Kidney (tissue), 14 donors: ENCODE measurements around the gene CYP24A1. TPM values are rescaled to one million over a fixed set of nuclear protein-coding genes. Genes with fewer than 3 reads are reported as not detected.

Experiments used
- DNase-seq, 5 donors: peaks; one replicate each; pipeline ENCODE4 v3.0.0-alpha.2; 2013 to 2020
- FAIRE-seq: peaks from 2 replicates; lab custom pipeline; 2012; peaks lifted over from hg19 to GRCh38; lab: Jason Lieb, UNC
- H3K27ac ChIP-seq, 2 donors: one replicate each; pipeline ENCODE4 v1.7.0; 2013; ENCODE audit warnings: low read depth in 2 of 2, low read length in 2 of 2, inconsistent platforms in 1 of 2
- H3K27me3 ChIP-seq: one replicate; pipeline ENCODE4 v1.7.1; 2013; ENCODE audit warnings: low read length, inconsistent platforms; ENCODE audit not compliant: control insufficient read depth, insufficient read depth
- H3K36me3 ChIP-seq, 3 donors: one replicate each; pipeline versions ENCODE4 v1.7.0 to v1.7.1; 2013; ENCODE audit warnings: low read length in 3 of 3, control low read depth in 1 of 3, inconsistent platforms in 1 of 3; ENCODE audit not compliant: insufficient read depth in 3 of 3, control insufficient read depth in 2 of 3
- H3K4me1 ChIP-seq, 3 donors: one replicate each; pipeline versions ENCODE4 v1.7.0 to v1.7.1; 2013; ENCODE audit warnings: low read length in 3 of 3, inconsistent platforms in 1 of 3, low read depth in 1 of 3; ENCODE audit not compliant: control insufficient read depth in 2 of 3, insufficient read depth in 2 of 3
- H3K4me3 ChIP-seq, 3 donors: one replicate each; pipeline versions ENCODE4 v1.7.0 to v1.8.1; 2013; ENCODE audit warnings: low read length in 3 of 3, control low read depth in 1 of 3, inconsistent platforms in 1 of 3
- H3K9ac ChIP-seq, 3 donors: one replicate each; pipeline versions ENCODE4 v1.7.0 to v1.7.1; 2013; ENCODE audit warnings: low read length in 3 of 3, control low read depth in 1 of 3, inconsistent platforms in 1 of 3
- H3K9me3 ChIP-seq, 3 donors: one replicate each; pipeline versions ENCODE4 v1.7.0 to v1.7.1; 2013; ENCODE audit warnings: low read length in 3 of 3, control low read depth in 1 of 3, inconsistent platforms in 1 of 3; ENCODE audit not compliant: control insufficient read depth in 2 of 3, insufficient read depth in 1 of 3
- intact Hi-C: fragments of 100-400 bp; cut with DNase I; formaldehyde crosslinking; loops from one replicate; pipeline ENCODE4 v1.11.1; 2022
- polyA plus RNA-seq: library from polyadenylated mRNA; stranded (reverse); fragments of 350-450 nt; fragmentation: Illumina TruSeq; extraction: RNeasy Lipid Tissue Mini Kit (QIAGEN cat#74804); gene quantifications from one replicate; pipeline ENCODE4 v1.2.3, GENCODE V29; 2014; ENCODE audit warnings: low read depth, low replicate concordance; ENCODE audit not compliant: insufficient read depth
- total RNA-seq: library from RNA; stranded (reverse); fragmentation: NEBNext Ultra II Directional; extraction: Animal tissue kit (Norgen Biotek cat#: 25700); gene quantifications from one replicate; pipeline ENCODE4 v1.2.1, GENCODE V29; 2021
- TF ChIP-seq, protein P1 (sequence below): IDR thresholded peaks from 3 replicates; pipeline ENCODE4 v1.5.1; 2012; ENCODE audit warnings: mild to moderate bottlenecking, moderate library complexity, borderline replicate concordance; ENCODE audit not compliant: insufficient read depth; ENCODE audit errors: extremely low read depth
- donor health status: control.
- donor health status: control.
- donor health status: control.
- donor health status: control.
- donor health status: control.
- donor health status: DM: yes; HTN: yes; CAD: no.
- donor health status: Normal renal cell carcinoma (clear cell type).

Gene CYP24A1
- total and polyA plus RNA-seq, 2 donors from 2014 or later, result 15.4 to 39.0 TPM

DNA sequence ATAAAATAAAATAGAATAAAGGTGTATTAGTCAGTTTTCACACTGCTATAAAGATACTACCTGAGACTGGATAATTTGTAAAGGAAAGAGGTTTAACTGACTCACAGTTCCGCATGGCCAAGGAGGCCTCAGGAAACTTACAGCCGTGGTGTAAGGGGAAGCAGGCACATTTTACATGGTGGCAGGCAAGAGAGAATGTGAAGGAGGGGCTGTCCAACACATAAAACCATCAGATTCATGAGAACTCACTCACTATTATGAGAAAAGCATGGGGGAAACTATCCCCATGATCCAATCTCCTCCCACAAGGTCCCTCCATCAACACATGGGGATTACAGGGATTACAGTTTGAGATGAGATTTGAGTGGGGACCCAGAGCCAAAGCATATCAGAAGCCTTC is 62.3 kb downstream of the CYP24A1 start:
- intact Hi-C loops, result no loop called here
- Histone ChIP-seq H3K9ac (no peak overlapping the region), H3K4me1 (peaks cover 0 to 25% (median 7%) of the 10 kb centered on the region in 3 donors), H3K9me3 (no peaks in the 10 kb centered on the region), H3K27ac (no peak overlapping the region), H3K4me3 (no peak overlapping the region), H3K27me3 (no peaks in the 10 kb centered on the region), H3K36me3 (no peaks in the 10 kb centered on the region)
- no peak for FAIRE-seq
- DNase-seq, result no peak
- TF ChIP-seq, protein P1, sequence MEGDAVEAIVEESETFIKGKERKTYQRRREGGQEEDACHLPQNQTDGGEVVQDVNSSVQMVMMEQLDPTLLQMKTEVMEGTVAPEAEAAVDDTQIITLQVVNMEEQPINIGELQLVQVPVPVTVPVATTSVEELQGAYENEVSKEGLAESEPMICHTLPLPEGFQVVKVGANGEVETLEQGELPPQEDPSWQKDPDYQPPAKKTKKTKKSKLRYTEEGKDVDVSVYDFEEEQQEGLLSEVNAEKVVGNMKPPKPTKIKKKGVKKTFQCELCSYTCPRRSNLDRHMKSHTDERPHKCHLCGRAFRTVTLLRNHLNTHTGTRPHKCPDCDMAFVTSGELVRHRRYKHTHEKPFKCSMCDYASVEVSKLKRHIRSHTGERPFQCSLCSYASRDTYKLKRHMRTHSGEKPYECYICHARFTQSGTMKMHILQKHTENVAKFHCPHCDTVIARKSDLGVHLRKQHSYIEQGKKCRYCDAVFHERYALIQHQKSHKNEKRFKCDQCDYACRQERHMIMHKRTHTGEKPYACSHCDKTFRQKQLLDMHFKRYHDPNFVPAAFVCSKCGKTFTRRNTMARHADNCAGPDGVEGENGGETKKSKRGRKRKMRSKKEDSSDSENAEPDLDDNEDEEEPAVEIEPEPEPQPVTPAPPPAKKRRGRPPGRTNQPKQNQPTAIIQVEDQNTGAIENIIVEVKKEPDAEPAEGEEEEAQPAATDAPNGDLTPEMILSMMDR, result no peak

DNA sequence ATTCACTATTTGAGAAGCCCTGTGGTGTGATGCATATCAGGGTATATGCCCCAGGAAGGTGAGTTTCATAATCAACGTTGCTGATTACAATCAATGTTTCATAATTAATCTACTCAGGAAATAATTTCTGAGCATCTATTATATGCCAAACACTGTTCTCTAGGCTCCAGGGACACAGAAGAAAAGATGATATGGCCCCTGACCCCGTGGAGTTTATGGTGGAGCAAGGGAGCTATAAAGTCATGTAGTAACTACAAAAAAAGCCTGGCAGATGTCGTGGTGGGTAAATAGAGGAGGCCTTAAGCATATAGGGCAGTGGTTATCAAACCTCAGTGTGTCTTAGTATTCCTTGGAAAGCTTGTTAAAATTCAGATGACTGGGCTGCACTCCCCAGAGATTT is 63.3 kb downstream of the CYP24A1 start:
- Histone ChIP-seq H3K36me3 (no peaks in the 10 kb centered on the region), H3K27me3 (no peaks in the 10 kb centered on the region), H3K4me3 (no peak overlapping the region), H3K9ac (no peak overlapping the region), H3K4me1 (peaks cover 0 to 23% (median 7%) of the 10 kb centered on the region in 3 donors), H3K9me3 (no peaks in the 10 kb centered on the region), H3K27ac (no peak overlapping the region)
- intact Hi-C loops, result no loop called here
- TF ChIP-seq, protein P1, result no peak
- FAIRE-seq (no peak), DNase-seq (no peak)

DNA sequence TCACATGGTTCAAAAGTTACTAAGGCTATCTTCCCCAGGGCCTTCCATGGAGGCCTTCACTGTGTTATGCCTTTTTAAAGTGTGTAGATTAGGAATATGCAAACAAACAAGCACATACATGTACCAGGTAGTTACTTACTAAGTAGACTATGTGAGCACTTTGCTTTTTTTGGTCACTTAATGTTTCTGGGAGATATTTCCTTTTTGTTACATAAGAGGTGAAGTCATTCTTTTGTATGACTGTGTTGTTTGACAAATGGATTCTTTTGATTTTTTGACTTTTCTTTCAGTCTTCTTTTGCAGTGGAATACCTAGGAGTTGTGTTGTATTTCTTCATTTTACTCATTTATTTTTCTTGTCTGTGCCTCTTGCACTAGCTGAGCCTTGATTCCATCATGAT is 63.7 kb downstream of the CYP24A1 start:
- Histone ChIP-seq H3K9me3 (no peaks in the 10 kb centered on the region), H3K4me3 (no peak overlapping the region), H3K36me3 (no peaks in the 10 kb centered on the region), H3K27me3 (no peaks in the 10 kb centered on the region), H3K4me1 (peaks cover 0 to 19% (median 5%) of the 10 kb centered on the region in 3 donors), H3K9ac (no peak overlapping the region), H3K27ac (no peak overlapping the region)
- TF ChIP-seq, protein P1, result no peak
- FAIRE-seq (no peak), DNase-seq (no peak)
- intact Hi-C loops, result no loop called here

- intact Hi-C loops, result no loop called here
- Histone ChIP-seq H3K4me3 (no peak overlapping the region), H3K27ac (no peak overlapping the region), H3K4me1 (peaks cover 0 to 24% (median 5%) of the 10 kb centered on the region in 3 donors), H3K36me3 (no peaks in the 10 kb centered on the region), H3K9ac (no peak overlapping the region), H3K9me3 (no peaks in the 10 kb centered on the region), H3K27me3 (no peaks in the 10 kb centered on the region)
- FAIRE-seq (no peak), DNase-seq (no peak)
- TF ChIP-seq, protein P1, result no peak
Observed at GRCh38 chr20:54108817-54109216, 65.0 kb downstream of the CYP24A1 start.
